ENCODE data around the gene TDRD7.

- TF ChIP-seq POLR2A (IDR thresholded peaks at IDR 0.05) = no peak
- no peak for TF ChIP-seq EP300 (IDR thresholded peaks at IDR 0.05)
Observed at GRCh38 chr9:97390791-97391406, 21.0 kb upstream of the TDRD7 start.
